Mesenteric fat pad (tissue), 1 donor: ENCODE data around the gene CHAD. TPM values are rescaled to one million over a fixed set of nuclear protein-coding genes. Genes with fewer than 3 reads are reported as not detected.
"Not testable (repeated sequence)": the region's sequence is repeated elsewhere in the genome, so short reads cannot be mapped to it uniquely, and the experiment has no call there.

Experiments
- DNase-seq: peaks from one replicate; pipeline ENCODE4 v3.0.0-alpha.2; 2020; ENCODE audit warnings: low spot score
- total RNA-seq: library from RNA; stranded (reverse); fragmentation: NEBNext Ultra II Directional; extraction: Animal tissue kit (Norgen Biotek cat#: 25700); gene quantifications from one replicate; pipeline ENCODE4 v1.2.1, GENCODE V29; 2021
- donor health status: DM: yes; HTN: yes; CAD: no.

CHAD gene
- total RNA-seq, 1 donor from 2014 or later, result 0.39 TPM

- no peak for DNase-seq
These were observed 37.7 kb downstream of the CHAD start for GRCh38 chr17:50430821-50431618.

DNA sequence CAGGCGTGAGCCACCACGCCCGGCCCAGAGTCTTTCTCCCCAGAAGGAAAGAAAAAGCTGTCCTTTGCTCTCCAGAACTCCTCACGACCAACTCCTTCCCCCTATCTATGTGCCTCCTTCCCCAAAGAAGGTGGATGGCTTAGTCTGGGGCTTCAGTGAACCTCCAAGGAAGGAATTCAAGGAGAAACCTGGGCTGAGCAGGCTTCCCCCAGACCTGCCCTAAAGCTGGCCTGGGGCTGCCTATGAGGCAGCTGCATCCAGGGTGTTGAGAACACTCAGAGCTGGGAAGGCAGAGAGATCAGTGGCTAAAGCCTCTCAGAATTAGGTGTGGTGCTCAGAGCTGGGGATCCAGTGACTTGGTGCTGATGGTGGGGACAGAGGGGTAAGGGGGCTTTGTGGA, 38.9 kb downstream of the CHAD start:
- no peak for DNase-seq

- DNase-seq, result no peak
These were observed 39.8 kb downstream of the CHAD start for GRCh38 chr17:50428831-50429424.

DNA sequence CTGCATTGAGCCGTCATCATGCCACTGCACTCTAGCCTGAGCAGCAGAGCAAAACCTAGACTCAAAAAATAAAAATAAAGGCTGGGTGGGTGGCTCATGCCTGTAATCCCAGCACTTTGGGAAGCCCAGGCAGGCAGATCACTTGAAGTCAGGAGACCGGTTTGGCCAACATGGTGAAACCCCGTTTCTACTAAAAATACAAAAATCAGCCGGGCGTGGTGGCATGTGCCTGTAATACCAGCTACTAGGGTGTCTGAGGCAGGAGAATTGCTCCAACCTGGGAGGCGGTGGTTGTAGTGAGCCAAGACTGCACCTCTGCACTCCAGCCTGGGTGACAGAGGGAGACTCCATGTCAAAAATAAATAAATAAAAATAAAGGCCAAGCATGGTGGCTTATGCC, 40.6 kb downstream of the CHAD start:
- not testable (repeated sequence) for DNase-seq

GRCh38 chr17:50426814-50427787, 41.6 kb downstream of the CHAD start:
- no peak for DNase-seq

DNA sequence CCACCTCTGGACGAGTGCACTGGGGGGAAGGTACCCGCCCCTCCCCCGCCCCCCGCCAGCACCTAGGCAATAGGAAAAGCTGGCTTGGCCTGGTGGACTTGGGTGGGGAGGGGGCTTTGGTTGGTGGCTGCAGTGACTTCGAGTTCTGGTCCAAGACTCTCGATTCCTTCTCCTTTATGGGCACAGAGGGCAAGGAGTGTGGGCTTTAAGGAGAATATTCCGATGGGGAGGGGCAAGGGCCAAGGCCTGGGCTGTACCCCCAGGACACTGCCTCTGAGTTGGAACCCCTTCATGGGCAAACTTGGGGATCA, 42.3 kb downstream of the CHAD start:
- DNase-seq, result no peak

GRCh38 chr17:50425682-50426471, 42.8 kb downstream of the CHAD start, which contains the start of gene ACSF2:
ACSF2 (plus strand) TSS chr17:50426218; CDS start chr17:50426262, 44 bp downstream.
- DNase-seq, result peak; percentile 93

- no peak for DNase-seq
These were observed 43.5 kb downstream of the CHAD start for GRCh38 chr17:50424996-50425681.

DNA sequence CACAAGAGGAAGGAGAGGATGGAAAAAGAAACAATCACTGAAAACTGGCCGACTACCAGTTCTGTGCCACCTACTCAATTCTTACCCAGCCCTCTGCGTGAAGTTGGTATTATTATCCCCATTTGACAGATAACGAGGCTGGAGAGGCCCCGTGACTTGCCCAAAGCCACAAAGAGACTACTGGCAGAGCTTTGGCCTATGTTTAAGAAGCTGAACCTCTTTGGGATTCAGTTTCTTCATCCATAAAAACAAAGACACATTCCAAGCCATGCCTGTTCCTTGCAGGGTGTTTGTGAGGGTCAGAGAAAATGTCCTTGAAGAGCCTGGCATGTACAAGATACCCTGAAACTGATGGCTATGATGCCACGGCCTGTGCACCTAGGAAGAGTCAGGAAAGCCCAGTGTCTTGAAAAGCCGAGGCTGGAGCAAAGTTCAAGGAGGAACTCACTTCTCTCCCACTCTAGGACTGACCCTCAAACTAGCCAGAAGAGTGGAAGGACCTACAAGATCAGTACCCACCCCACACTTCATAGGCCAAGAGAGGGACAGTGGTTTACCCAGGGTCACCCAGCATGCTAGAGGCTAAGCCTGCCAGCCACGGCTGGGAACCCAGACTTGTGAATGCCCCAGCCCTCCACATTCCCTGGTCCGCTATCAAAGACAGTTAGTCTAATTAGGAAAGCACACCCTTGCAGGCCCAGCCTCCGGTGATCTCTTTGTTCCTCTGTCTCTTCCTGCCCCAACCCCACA, 44.3 kb downstream of the CHAD start:
- no peak for DNase-seq

- DNase-seq, result no peak
These were observed 45.0 kb downstream of the CHAD start for GRCh38 chr17:50423553-50424159.

- no peak for DNase-seq
These were observed 45.9 kb downstream of the CHAD start for GRCh38 chr17:50422738-50423137.

GRCh38 chr17:50421308-50422051, 47.2 kb downstream of the CHAD start:
- no peak for DNase-seq

DNA sequence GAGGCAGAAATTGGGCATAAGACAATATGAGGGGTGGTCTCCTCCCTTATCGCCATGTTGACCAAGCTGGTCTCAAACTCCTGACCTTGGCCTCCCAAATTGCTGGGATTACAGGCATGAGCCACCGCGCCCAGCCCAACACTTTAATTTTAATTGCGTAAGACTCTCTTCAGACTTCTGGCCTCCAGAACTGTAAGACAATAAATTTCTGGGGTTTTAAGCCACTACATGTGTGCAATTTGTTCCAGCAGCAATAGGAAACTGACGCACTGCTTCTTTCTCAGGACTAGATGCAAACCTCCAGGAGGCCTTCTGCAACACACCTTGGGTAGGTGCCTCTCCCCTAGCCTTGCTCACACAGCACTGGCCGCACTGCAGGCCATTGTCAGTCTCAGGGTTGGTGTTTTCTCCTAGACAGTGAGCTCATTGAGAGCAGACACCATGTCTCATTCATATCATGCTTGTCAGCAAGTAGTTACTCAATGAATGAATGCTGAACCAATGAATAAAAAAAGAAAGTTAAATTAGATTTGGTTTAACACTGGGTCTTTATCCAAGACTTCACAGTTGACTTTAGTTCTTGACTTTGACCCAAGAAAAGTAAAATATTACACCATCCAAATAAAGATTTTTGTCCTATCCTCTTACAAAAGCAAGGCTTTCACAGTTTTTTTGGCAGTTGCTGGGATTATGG, 48.1 kb downstream of the CHAD start:
- no peak for DNase-seq

GRCh38 chr17:50419577-50419976, 49.1 kb downstream of the CHAD start:
- not testable (repeated sequence) for DNase-seq

- no peak for DNase-seq
These were observed 53.9 kb downstream of the CHAD start for GRCh38 chr17:50414808-50415207.
